Activated T-cell treated with anti-CD3 and anti-CD28 coated beads, Interleukin-2, amount 50 U/mL, for 72 hours (primary cell): Measurements from ENCODE around the gene BRCA2. TPM values are rescaled to one million over a fixed set of nuclear protein-coding genes. Genes with fewer than 3 reads are reported as not detected.

Experiments
- ATAC-seq, 2 donors: fragments of 150-1000 bp; cut with Tn5 transposase; replicated peaks in 1 of 2; 2 replicates each; pipeline ENCODE4 v1.10.0; 2021; ENCODE audit warnings: moderate library complexity in 2 of 2, mild to moderate bottlenecking in 1 of 2
- DNase-seq, 2 donors: peaks; one replicate each; pipeline ENCODE4 v3.0.0; 2021 to 2022; ENCODE audit warnings: mixed read lengths in 1 of 2
- H3K27ac Mint-ChIP-seq: one replicate; pipeline ENCODE4 v1.8.0; 2022; ENCODE audit warnings: mild to moderate bottlenecking, moderate library complexity, mixed read lengths
- H3K27me3 Mint-ChIP-seq: one replicate; pipeline ENCODE4 v1.8.0; 2022; ENCODE audit warnings: low read depth, mixed read lengths
- H3K36me3 Mint-ChIP-seq, 2 donors: one replicate each; pipeline ENCODE4 v1.8.0; 2022; ENCODE audit warnings: mixed read lengths in 2 of 2, mild to moderate bottlenecking in 1 of 2; ENCODE audit not compliant: insufficient read depth in 2 of 2
- H3K4me1 Mint-ChIP-seq: one replicate; pipeline ENCODE4 v1.8.0; 2022; ENCODE audit warnings: low read depth, mixed read lengths
- H3K4me3 Mint-ChIP-seq, 2 donors: one replicate each; pipeline ENCODE4 v1.8.0; 2022; ENCODE audit warnings: mild to moderate bottlenecking in 2 of 2, mixed read lengths in 2 of 2, moderate library complexity in 2 of 2
- H3K9me3 Mint-ChIP-seq, 2 donors: one replicate each; pipeline ENCODE4 v1.8.0; 2022; ENCODE audit warnings: mixed read lengths in 2 of 2
- total RNA-seq, 2 donors: library from RNA; stranded (reverse); gene quantifications; one replicate each; pipeline ENCODE4 v1.2.3, GENCODE V29; 2022

The BRCA2 gene
- total RNA-seq, 2 donors from 2014 or later = 36.9 to 41.5 TPM

DNA sequence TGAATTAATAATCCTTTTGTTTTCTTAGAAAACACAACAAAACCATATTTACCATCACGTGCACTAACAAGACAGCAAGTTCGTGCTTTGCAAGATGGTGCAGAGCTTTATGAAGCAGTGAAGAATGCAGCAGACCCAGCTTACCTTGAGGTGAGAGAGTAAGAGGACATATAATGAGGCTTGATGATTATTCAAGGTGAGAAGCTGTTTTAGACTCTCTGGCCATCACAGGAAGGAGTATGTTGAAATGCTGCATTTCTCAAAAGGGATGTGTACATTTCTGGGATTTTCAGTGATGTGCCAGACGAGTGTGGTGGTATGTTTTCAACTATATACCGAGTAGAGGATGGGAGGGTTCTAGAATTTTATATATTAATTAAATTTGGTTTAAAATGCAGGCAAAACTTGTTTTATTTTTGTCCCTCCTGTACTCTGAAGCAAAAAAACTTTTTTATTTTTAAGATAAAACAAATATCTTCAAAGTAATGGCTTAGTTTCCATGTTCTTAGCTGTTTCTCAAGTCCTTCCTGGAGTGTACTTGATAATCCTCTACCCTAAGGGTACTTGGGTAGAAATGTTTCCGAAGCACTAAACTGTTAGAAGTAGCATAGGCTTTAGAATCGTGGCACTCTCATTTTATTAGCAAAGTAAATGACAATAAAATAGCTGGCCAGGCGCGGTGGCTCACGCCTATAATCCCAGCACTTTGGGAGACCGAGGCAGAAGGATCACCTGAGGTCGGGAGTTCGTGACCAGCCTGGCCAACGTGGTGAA, 61.5 kb downstream of the BRCA2 start:
- H3K36me3 Mint-ChIP-seq = peaks cover 19 to 32% of the 10 kb centered on the region in 2 donors
- no peaks in the 10 kb centered on the region for H3K27me3 Mint-ChIP-seq
- H3K4me3 Mint-ChIP-seq = no peak overlapping the region
- no peak overlapping the region for H3K27ac Mint-ChIP-seq
- H3K4me1 Mint-ChIP-seq = no peaks in the 10 kb centered on the region
- DNase-seq (no peak), ATAC-seq (no peak)
- H3K9me3 Mint-ChIP-seq = peaks cover 2 to 5% of the 10 kb centered on the region in 2 donors

DNA sequence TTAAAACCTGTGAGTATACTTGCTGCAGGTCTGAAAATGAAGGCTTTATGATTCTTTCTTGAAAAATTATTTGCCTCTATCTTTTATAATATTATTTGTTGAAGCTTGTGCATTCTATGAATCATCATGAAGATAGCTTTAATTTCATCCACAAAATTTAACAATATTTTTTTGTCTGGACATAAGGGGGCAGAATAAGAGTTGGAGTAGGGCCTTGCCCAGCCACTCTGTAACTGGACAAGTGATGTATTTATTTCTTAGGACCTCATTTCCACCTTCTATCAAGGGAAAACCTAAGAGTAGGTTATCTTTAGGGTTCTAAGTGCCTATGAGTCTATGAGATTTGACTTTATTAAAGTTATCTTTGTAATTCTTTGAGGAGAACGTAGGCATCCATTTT, 62.7 kb downstream of the BRCA2 start:
- Mint-ChIP-seq H3K4me1 (no peaks in the 10 kb centered on the region), H3K4me3 (no peak overlapping the region)

DNA sequence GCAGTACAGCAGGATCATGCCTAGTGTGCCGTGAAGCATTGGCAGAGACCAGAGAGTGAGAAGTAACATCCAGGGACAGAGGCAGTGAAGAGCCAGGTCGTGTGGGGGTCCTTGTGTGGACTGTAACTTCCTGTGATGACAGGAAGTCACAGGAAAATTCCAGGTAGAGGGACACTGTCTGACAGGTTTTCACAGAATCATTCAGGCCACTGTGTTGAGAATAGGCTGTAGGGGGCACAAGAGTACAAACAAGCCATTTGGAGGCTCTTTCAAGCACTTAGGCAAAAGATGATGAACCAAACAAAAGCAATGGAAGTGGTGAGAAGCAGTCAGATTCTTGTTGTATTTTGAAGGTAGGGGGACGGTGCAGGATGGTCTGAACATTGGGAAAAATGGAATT, 66.2 kb downstream of the BRCA2 start:
- H3K27ac Mint-ChIP-seq = no peak overlapping the region
- no peaks in the 10 kb centered on the region for H3K27me3 Mint-ChIP-seq
- no peak overlapping the region for H3K4me3 Mint-ChIP-seq
- H3K4me1 Mint-ChIP-seq = no peaks in the 10 kb centered on the region
- peak in 1 of 2 donors; percentile 42 for ATAC-seq
- no peaks in the 10 kb centered on the region for H3K9me3 Mint-ChIP-seq
- DNase-seq = no peak
- H3K36me3 Mint-ChIP-seq = peaks cover under 1 to 7% of the 10 kb centered on the region in 2 donors

More for the DNA sequence above, 62.7 kb downstream of the BRCA2 start:
- Mint-ChIP-seq H3K9me3 (peaks cover 0 to 2% of the 10 kb centered on the region in 2 donors), H3K36me3 (peaks cover 14 to 21% of the 10 kb centered on the region in 2 donors), H3K27ac (no peak overlapping the region), H3K27me3 (no peaks in the 10 kb centered on the region)
- ATAC-seq (no peak), DNase-seq (no peak)

DNA sequence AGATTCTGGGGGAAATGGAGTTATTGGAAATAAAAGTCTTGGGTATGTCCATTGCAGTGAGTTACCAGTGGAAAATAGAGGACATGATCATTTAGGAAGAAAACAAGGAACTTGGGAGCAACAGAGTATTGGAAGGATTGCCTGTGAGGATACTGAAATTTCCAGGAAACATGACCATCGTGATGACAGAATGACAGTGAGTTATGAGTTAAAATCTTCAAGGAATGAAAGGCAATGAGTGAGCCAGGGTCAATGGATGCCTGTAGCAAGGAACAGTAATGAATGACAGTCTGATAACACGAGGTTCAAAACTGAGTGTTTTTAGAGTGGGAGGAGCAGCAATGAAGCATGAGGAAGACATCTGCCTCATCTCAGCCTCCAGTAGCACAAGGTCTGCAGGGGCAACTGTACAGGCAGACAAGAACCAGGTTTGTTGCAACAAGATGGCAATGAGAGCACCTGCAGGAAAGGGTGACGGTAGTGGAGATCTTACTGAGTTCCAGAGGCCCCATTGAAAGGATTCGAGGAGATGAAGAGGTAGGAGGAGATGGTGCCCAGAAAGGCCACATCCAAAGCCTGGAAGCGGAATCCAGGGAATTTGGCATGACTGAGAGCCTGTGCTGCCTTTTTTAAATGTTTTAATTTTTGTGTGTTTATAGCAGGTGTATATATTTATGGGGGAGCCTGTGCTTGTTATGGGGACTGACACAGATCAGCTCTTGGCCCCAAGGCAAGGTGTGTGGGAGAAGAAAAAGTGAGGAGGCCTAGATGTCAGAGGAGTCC, 68.7 kb downstream of the BRCA2 start:
- H3K27me3 Mint-ChIP-seq = no peaks in the 10 kb centered on the region
- no peak for DNase-seq
- no peak for ATAC-seq
- peaks cover 0 to 5% of the 10 kb centered on the region in 2 donors for H3K36me3 Mint-ChIP-seq
- H3K4me3 Mint-ChIP-seq = no peak overlapping the region
- H3K9me3 Mint-ChIP-seq = no peaks in the 10 kb centered on the region
- H3K4me1 Mint-ChIP-seq = no peaks in the 10 kb centered on the region
- no peak overlapping the region for H3K27ac Mint-ChIP-seq

DNA sequence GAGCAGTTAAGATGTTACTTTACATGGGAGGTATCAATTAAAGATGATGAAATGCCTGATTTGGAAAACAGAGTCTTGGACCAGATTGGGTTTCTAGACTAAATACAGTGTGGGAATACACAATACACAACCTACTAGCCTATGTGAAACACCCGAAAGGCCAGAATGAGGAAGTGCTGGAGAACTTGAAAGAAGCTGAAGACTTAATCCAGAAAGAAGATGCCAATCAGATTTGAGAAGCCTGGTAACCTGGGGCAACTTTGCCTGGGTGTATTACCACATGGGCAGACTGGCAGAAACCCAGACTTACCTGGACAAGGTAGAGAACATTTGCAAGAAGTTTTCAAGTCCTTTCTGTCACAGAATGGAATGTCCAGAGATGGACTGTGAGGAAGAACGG, 69.4 kb downstream of the BRCA2 start:
- no peak for ATAC-seq

DNA sequence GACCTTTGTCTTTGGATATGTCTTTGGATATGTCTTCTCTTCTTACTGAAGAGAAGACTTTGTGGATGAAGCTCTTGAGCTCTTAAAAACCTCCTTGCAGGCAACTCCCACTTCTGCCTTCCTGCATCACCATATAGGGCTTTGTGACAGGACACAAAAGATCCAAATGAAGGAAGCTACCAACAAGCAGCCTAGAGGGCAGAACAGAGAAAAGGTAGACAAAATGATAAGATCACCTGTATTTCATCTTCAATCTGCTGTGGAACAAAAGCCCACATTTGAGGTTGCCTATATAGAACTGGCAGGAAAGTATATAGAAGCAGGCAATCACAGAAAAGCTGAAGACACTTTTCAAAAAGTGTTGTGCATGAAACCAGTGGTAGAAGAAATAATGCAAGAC, 70.1 kb downstream of the BRCA2 start:
- H3K27ac Mint-ChIP-seq = no peak overlapping the region
- H3K27me3 Mint-ChIP-seq = no peaks in the 10 kb centered on the region
- no peaks in the 10 kb centered on the region for H3K9me3 Mint-ChIP-seq
- H3K4me3 Mint-ChIP-seq = no peak overlapping the region
- DNase-seq (no peak), ATAC-seq (no peak)
- H3K4me1 Mint-ChIP-seq = peaks cover 7% of the 10 kb centered on the region
- H3K36me3 Mint-ChIP-seq = peaks cover 0 to 8% of the 10 kb centered on the region in 2 donors

More for the DNA sequence above, 69.4 kb downstream of the BRCA2 start:
- H3K36me3 Mint-ChIP-seq = peaks cover 0 to 7% of the 10 kb centered on the region in 2 donors
- H3K27ac Mint-ChIP-seq = no peak overlapping the region
- no peaks in the 10 kb centered on the region for H3K9me3 Mint-ChIP-seq
- DNase-seq = no peak
- H3K4me3 Mint-ChIP-seq = no peak overlapping the region
- no peaks in the 10 kb centered on the region for H3K4me1 Mint-ChIP-seq
- no peaks in the 10 kb centered on the region for H3K27me3 Mint-ChIP-seq

DNA sequence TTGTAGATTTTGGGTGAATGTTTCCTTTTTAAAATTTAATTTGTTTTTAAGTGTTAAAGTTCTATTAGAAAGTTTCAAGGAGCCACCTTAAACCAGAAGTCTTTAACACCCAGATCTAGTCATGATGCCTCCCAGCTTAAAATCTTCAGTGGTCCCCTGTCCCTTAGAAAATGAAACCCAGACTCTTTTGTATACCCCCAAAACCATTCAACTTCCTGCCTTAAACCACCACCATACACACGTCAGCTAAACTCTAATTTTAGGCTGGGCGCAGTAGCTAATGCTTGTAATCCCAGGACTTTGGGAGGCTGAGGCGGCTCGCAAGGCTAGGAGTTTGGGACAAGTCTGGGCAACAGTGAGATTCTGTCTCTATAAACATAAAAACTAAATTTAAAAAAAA, 74.7 kb downstream of the BRCA2 start:
- no peak for DNase-seq
- no peak overlapping the region for H3K27ac Mint-ChIP-seq
- no peaks in the 10 kb centered on the region for H3K9me3 Mint-ChIP-seq
- peaks cover 7 to 13% of the 10 kb centered on the region in 2 donors for H3K36me3 Mint-ChIP-seq
- ATAC-seq = peak; percentile 60 to 64
- no peak overlapping the region for H3K4me3 Mint-ChIP-seq
- no peaks in the 10 kb centered on the region for H3K27me3 Mint-ChIP-seq
- H3K4me1 Mint-ChIP-seq = peaks cover 11% of the 10 kb centered on the region

DNA sequence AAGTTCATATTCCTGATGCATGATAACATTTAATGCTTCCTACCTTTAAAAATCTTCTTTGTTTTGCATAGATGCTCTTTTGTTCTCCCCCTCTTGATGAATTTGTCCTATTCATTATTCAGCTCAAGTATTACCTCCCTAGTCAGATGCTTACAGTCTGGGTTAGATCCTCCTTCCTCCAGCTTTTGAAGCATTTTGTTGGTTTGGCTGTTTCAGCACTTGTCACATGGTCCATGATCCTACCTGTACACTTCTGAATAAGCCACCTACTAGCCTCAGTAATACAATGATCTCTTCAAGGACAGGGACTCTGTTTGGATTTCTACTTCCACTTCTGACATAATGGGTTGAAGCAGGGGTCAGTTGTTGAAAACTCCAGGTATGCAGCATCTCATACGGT, 75.2 kb downstream of the BRCA2 start:
- no peak for DNase-seq
- Mint-ChIP-seq H3K4me3 (no peak overlapping the region), H3K27me3 (no peaks in the 10 kb centered on the region), H3K9me3 (no peaks in the 10 kb centered on the region), H3K4me1 (peaks cover 11% of the 10 kb centered on the region), H3K36me3 (peaks cover 7 to 13% of the 10 kb centered on the region in 2 donors), H3K27ac (no peak overlapping the region)
- ATAC-seq = no peak

DNA sequence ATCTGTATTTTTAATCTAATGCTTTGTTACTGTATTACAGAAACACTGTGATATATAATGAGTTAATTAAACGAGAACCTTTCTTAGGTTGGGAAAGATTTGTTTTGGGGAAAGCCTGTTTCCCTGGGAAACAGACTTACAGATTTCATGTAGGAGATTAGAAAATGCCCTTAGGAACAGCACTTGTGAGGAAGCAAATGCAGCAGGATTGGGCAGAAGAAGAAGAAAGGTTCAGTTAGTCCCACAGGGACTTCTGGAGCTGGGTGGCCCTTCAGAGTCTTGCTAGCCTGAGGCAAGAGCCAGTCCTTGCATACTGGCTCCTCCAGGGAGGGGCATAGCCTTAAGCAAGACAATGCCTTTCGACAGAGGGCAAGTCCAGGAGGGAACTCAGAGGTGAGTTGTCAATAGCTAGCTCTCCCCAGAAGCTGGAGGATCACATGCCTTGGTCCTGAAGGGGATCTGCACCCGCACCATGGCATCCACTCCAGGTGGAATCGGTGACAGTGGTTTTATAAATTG, 75.9 kb downstream of the BRCA2 start:
- no peaks in the 10 kb centered on the region for H3K27me3 Mint-ChIP-seq
- peaks cover 11% of the 10 kb centered on the region for H3K4me1 Mint-ChIP-seq
- H3K27ac Mint-ChIP-seq = no peak overlapping the region
- no peaks in the 10 kb centered on the region for H3K9me3 Mint-ChIP-seq
- ATAC-seq (no peak), DNase-seq (no peak)
- peaks cover 7 to 16% of the 10 kb centered on the region in 2 donors for H3K36me3 Mint-ChIP-seq
- no peak overlapping the region for H3K4me3 Mint-ChIP-seq

DNA sequence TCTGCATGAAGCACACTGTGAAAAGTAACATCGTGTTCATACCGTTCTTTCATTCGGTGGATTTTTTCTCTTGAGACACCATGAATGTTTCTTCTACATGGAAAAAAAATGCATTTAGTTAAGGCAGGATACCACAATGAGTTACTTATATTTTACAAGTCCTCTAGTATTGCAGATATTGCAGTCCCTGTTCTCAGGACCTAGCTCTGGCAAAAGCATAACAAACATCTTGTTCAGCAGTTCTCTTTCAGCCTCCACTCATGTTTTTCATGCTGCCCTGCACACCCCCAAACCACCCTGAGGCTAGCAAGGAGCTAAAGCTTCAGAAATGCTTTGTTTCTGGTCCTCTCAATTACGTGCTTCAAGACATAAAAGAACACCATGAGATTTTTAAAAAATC, 87.8 kb downstream of the BRCA2 start:
- Mint-ChIP-seq H3K27ac (no peak overlapping the region), H3K27me3 (no peaks in the 10 kb centered on the region), H3K9me3 (no peaks in the 10 kb centered on the region), H3K36me3 (peaks cover 5 to 11% of the 10 kb centered on the region in 2 donors), H3K4me1 (peaks cover 12% of the 10 kb centered on the region), H3K4me3 (no peak overlapping the region)
- ATAC-seq (no peak), DNase-seq (no peak)

DNA sequence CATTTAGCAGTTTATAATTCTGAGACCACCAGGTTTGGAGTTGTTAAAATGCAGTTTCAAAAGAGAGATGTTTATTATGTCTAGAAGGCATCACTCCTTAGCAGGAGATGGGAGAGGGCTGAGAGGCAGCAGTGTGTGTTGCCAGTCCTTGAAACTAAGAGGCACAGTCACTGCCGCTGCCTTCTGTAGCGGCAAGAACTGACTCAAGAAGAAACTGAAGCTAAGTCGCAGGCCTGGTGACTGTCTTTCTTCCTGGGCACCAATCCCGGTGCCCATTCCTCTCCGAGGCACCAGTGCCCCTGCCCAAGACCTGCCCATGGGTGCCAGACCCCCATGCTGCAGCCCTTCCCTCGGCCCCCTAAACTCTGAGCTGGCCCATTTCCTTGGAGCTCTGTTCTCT, 92.5 kb downstream of the BRCA2 start:
- ATAC-seq (peak; percentile 71 to 85), DNase-seq (peak; percentile 13 to 22)
- H3K9me3 Mint-ChIP-seq = no peaks in the 10 kb centered on the region
- H3K27me3 Mint-ChIP-seq = no peaks in the 10 kb centered on the region
- peaks cover 30% of the 10 kb centered on the region for H3K4me1 Mint-ChIP-seq
- peaks cover 2 to 6% of the 10 kb centered on the region in 2 donors for H3K36me3 Mint-ChIP-seq
- H3K27ac Mint-ChIP-seq = peak overlapping the region; percentile 45
- H3K4me3 Mint-ChIP-seq = peak overlapping the region; percentile 67 to 80

DNA sequence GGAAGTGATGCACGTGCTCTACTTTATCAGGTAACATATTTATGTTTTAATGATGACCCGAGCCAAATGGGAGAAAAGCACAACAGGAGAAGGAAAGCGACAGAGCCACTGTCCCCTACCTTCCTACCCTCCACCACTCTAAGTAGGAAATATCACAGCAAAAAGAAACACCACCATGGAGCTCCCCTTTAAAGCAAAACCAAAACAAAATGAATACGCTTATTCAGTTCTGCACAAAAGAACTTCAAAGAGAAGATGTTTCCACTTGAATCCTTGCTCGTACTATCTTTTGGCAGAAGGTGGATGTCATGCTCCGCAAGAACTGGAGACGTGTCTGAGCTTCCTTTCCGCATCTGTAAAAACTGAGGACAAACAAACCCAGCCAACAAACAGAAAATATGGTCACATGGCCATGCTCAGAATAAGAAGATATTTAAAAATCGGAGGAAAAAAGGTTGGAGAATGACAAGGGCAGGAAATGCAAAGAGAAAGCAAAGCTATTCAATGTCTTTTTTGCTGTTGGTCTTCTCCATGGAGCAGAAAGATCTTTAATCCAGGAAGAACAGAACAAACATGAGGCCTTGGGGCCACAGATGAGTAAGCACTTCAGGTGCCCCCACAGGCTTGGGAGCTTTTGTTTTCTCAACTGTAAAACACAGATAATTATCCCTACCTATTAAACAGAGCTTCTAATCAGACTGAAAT, 93.1 kb downstream of the BRCA2 start:
- Mint-ChIP-seq H3K36me3 (peaks cover 0 to 5% of the 10 kb centered on the region in 2 donors), H3K4me3 (peak overlapping the region; percentile 67 to 80), H3K9me3 (no peaks in the 10 kb centered on the region), H3K27me3 (no peaks in the 10 kb centered on the region), H3K27ac (peak overlapping the region; percentile 45), H3K4me1 (peaks cover 30% of the 10 kb centered on the region)
- ATAC-seq (peak; percentile 36 to 51), DNase-seq (no peak)

DNA sequence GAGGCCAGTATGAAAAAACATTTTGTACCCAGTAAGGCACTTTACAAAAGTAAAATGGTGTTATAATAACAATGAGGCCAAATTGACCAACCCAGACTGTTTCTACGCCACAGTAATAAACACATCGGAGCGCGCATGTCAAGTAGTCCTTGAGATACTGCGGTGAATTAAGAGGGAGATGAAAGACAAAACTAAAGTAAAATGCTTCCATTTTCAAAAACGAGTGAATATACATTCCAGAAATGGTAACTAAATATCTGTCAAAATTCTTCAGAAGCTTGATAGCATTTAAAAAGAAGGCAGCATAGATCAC, 93.6 kb downstream of the BRCA2 start:
- Mint-ChIP-seq H3K27me3 (no peaks in the 10 kb centered on the region), H3K9me3 (no peaks in the 10 kb centered on the region), H3K36me3 (peaks cover 0 to 5% of the 10 kb centered on the region in 2 donors), H3K4me3 (peak overlapping the region in 1 of 2 donors; percentile 80), H3K4me1 (peaks cover 30% of the 10 kb centered on the region), H3K27ac (no peak overlapping the region)
- DNase-seq = no peak
- no peak for ATAC-seq
